GM12864 (cell line): ENCODE data around the gene AADACL3.
"Not testable (repeated sequence)": the region's sequence is repeated elsewhere in the genome, so short reads cannot be mapped to it uniquely, and the experiment has no call there.

ENCODE experiments used
- DNase-seq: peaks from one replicate; pipeline ENCODE4 v3.0.0-alpha.2; 2011; ENCODE audit warnings: low read depth
- H3K4me3 ChIP-seq: 2 replicates; pipeline ENCODE4 v1.5.1; 2011; ENCODE audit warnings: mild to moderate bottlenecking, low read depth, low read length, control low read depth
- CTCF ChIP-seq: IDR thresholded peaks from 2 replicates; pipeline ENCODE4 v1.5.1; 2011; ENCODE audit warnings: low read depth, mild to moderate bottlenecking, moderate library complexity, low read length, control low read depth, inconsistent platforms; ENCODE audit errors: missing control alignments

AADACL3 gene

GRCh38 chr1:12706061-12706460 is 9.8 kb upstream of the AADACL3 start:
- DNase-seq = no peak
- H3K4me3 ChIP-seq = no peak overlapping the region
- TF ChIP-seq CTCF = no peak

- H3K4me3 ChIP-seq = no peak overlapping the region
- TF ChIP-seq CTCF = no peak
- no peak for DNase-seq
These were observed 7.4 kb upstream of the AADACL3 start for GRCh38 chr1:12708396-12709090.

GRCh38 chr1:12709091-12709491 is 6.8 kb upstream of the AADACL3 start:
- no peak for TF ChIP-seq CTCF
- DNase-seq = no peak
- no peak overlapping the region for H3K4me3 ChIP-seq

- no peak for DNase-seq
- H3K4me3 ChIP-seq = no peak overlapping the region
- TF ChIP-seq CTCF = no peak
These were observed 6.2 kb upstream of the AADACL3 start for GRCh38 chr1:12709696-12710095.

- H3K4me3 ChIP-seq = no peak overlapping the region
- no peak for TF ChIP-seq CTCF
- no peak for DNase-seq
These were observed 4.4 kb upstream of the AADACL3 start for GRCh38 chr1:12711536-12711935.

GRCh38 chr1:12712076-12712475 is 3.8 kb upstream of the AADACL3 start:
- TF ChIP-seq CTCF = no peak
- DNase-seq = no peak

GRCh38 chr1:12712929-12713328 is 3.0 kb upstream of the AADACL3 start:
- TF ChIP-seq CTCF = no peak
- no peak for DNase-seq
- H3K4me3 ChIP-seq = no peak overlapping the region

More at GRCh38 chr1:12712076-12712475, 3.8 kb upstream of the AADACL3 start:
- no peak overlapping the region for H3K4me3 ChIP-seq

- H3K4me3 ChIP-seq, DNase-seq: not testable (repeated sequence)
These were observed 2.3 kb upstream of the AADACL3 start for GRCh38 chr1:12713651-12714050.
